GM12878 (cell line): Measurements from ENCODE around the gene CNPPD1. TPM values are rescaled to one million over a fixed set of nuclear protein-coding genes. Genes with fewer than 3 reads are reported as not detected.

ENCODE experiments used
- BMI1 ChIP-seq: fragments of 450-650 bp; IDR thresholded peaks from 2 replicates; pipeline ENCODE4 v1.6.1; 2016; ENCODE audit warnings: mild to moderate bottlenecking, moderate library complexity, borderline replicate concordance
- CEBPZ ChIP-seq: fragments of 150-350 bp; IDR thresholded peaks from 2 replicates; pipeline ENCODE4 v1.6.1; 2016; ENCODE audit warnings: low read depth, low read length
- ELK1 ChIP-seq: IDR thresholded peaks from 2 replicates; pipeline ENCODE4 v1.6.1; 2012; ENCODE audit warnings: low read depth, low read length, improper control_type of control experiment
- HDAC2 ChIP-seq: fragments of 200-600 bp; sonication (generic); IDR thresholded peaks from 2 replicates; pipeline ENCODE4 v1.6.1; 2017
- IRF3 ChIP-seq: fragments of 450-650 bp; IDR thresholded peaks from 2 replicates; pipeline ENCODE4 v1.6.1; 2014; ENCODE audit warnings: mild to moderate bottlenecking
- SREBF2 ChIP-seq: IDR thresholded peaks from 2 replicates; pipeline ENCODE4 v1.6.1; 2012; ENCODE audit warnings: mild to moderate bottlenecking, low read length
- YY1 ChIP-seq: IDR thresholded peaks from 2 replicates; pipeline ENCODE4 v1.6.1; 2011; ENCODE audit warnings: low read depth, mild to moderate bottlenecking, low read length
- ZNF592 ChIP-seq: fragments of 450-650 bp; IDR thresholded peaks from 2 replicates; pipeline ENCODE4 v1.6.1; 2017; ENCODE audit warnings: mild to moderate bottlenecking, moderate library complexity
- polyA plus RNA-seq, 11 experiments: library from polyadenylated mRNA; depleted of rRNA in 4 of 11; unstranded in 6 of 11; stranded (reverse) in 5 of 11; fragments of >200 nt; fragmentation: Nextera tagmentation in 4 of 11; fragmentation: Illumina TruSeq in 1 of 11; extraction: Ambion mirVana in 4 of 11; extraction: Trizol in 1 of 11; gene quantifications; 1 replicate in 1 of 11; 2 replicates in 10 of 11; pipeline versions ENCODE4 v1.2.1 to v1.2.3, GENCODE V29; 2011 to 2016; ENCODE audit warnings: inconsistent platforms in 2 of 11, missing spikeins in 2 of 11, low read depth in 1 of 11
- total RNA-seq, 4 experiments: library from RNA; depleted of rRNA in 3 of 4; stranded (reverse); fragments of >200 nt in 3 of 4; fragmentation: Illumina TruSeq in 1 of 4; extraction: Trizol in 1 of 4; gene quantifications; 2 replicates each; pipeline versions ENCODE4 v1.2.1 to v1.2.3, GENCODE V29; 2013 to 2021

The CNPPD1 gene
- total and polyA plus RNA-seq, 10 of the 15 experiments (the other 5 are each of a cell fraction or from before 2014, with no cell fraction given) = 12.2 to 86.6 (median 43.4) TPM

GRCh38 chr2:219214141-219214540, 37.4 kb upstream of the CNPPD1 start (continued):
- TF ChIP-seq ZNF592 = no peak
- TF ChIP-seq HDAC2 = no peak
- no peak for TF ChIP-seq BMI1
- TF ChIP-seq CEBPZ = no peak
- no peak for TF ChIP-seq IRF3
- no peak for TF ChIP-seq ELK1
- TF ChIP-seq SREBF2 = no peak
- no peak for TF ChIP-seq YY1
